GM18951 (cell line): ENCODE results near the gene TMEM232.

Source experiments
- POLR2A ChIP-seq: IDR thresholded peaks from 4 replicates; pipeline ENCODE4 v1.6.1; 2011; ENCODE audit warnings: mild to moderate bottlenecking; ENCODE audit not compliant: insufficient read length, insufficient read depth; ENCODE audit errors: extremely low read depth
- in situ Hi-C: fragments of 300-500 bp; cut with MboI; formaldehyde crosslinking; loops from one replicate; pipeline ENCODE4 v1.12.0; 2022; ENCODE audit warnings: low sequenced_read_pairs, mixed read lengths, inconsistent platforms; ENCODE audit not compliant: unreplicated experiment

The TMEM232 gene

DNA sequence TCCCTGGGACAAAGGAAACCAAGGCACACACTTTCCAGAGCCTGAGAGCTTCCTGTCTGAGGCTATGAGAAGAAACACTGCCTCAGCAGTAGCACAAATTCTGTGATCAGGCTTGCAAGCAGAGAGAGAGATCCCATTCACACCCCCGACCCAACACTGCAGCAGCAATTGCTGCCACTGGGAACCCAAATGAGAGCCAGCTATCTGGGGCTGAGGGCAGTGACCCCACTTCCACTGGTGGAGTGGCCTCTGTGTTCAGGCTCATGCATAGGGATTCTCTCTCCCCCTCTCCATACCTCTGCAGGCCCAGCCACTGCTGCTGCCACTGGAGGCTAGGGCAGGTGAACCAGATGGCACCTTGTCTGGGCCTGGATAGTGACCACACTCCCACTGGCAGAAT is 95.2 kb downstream of the TMEM232 start:
- no peak for TF ChIP-seq POLR2A
- in situ Hi-C loops, result no loop called here

GRCh38 chr5:110630350-110630749 is 96.1 kb downstream of the TMEM232 start:
- no peak for TF ChIP-seq POLR2A
- in situ Hi-C loops, result no loop called here

GRCh38 chr5:110625376-110625999 is 101.0 kb downstream of the TMEM232 start:
- in situ Hi-C loops, result no loop called here
- no peak for TF ChIP-seq POLR2A

DNA sequence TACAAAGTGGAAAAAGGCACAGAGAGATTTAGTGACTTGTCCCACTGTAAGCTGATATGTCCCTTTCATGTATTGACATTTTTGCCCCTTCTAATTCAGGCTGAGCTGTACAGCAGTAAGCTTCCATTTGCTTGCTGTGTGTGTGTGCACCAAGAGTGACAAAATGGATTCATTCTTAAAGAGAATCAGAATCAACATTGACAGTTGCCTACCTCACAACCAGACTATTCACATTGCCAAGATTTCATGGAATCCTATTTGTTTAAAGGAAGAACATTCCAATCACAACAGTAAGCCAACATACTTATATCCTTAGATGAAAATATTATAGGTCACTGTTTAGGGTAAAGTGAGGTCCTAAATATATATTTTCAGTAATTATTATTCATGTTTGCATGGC is 102.6 kb downstream of the TMEM232 start:
- in situ Hi-C loops, result no loop called here

GRCh38 chr5:110618941-110619340 is 107.5 kb downstream of the TMEM232 start:
- TF ChIP-seq POLR2A, result no peak
- in situ Hi-C loops, result no loop called here

More for the DNA sequence above, 102.6 kb downstream of the TMEM232 start:
- no peak for TF ChIP-seq POLR2A

GRCh38 chr5:110616009-110616408 is 110.5 kb downstream of the TMEM232 start:
- TF ChIP-seq POLR2A, result no peak
- in situ Hi-C loops, result no loop called here

DNA sequence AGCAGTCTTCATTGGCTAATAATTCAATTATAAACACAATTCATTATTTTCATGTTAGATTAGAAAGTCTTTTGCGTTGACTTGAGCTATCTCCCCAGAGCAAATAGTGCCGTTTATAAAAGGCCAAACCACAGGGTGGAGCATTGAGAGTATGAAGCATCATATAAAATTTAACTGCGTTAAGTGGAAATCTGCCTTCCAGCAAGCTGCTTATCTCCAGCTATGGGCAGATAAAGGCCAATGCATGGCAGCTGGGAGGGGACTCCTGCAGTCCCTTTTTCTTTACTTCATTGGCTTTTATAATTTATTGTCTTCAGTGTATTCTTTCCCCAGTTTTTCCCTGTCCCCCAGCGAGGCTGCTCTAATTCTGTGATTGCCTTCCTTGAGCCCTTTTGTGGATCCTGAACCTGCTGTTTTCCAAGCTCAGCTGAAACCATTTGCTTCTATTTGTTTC is 113.7 kb downstream of the TMEM232 start:
- in situ Hi-C loops, result no loop called here
- TF ChIP-seq POLR2A, result no peak

GRCh38 chr5:110611817-110612216 is 114.7 kb downstream of the TMEM232 start:
- TF ChIP-seq POLR2A, result no peak

GRCh38 chr5:110594866-110595265 is 131.6 kb downstream of the TMEM232 start:
- in situ Hi-C loops, result no loop called here
- TF ChIP-seq POLR2A, result no peak

More at GRCh38 chr5:110611817-110612216, 114.7 kb downstream of the TMEM232 start:
- in situ Hi-C loops, result no loop called here

DNA sequence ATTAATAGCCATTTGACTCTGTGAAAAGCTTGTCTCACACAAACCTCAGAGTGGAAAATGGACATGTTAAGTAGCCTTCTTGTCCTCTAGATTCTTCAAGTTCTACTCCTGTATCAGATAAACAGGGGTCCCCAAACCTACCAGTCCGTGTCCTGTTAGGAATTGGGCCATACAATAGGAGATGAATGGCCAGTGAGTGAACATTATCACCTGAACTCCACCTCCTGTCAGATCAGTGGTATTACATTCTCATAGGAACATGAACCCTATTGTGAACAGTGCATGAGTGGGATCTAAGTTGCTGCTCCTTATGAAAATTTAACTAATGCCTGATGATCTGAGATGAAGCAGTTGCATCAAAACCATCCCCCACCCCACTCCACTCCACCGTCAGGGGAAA is 136.3 kb downstream of the TMEM232 start:
- TF ChIP-seq POLR2A, result no peak
- in situ Hi-C loops, result no loop called here

DNA sequence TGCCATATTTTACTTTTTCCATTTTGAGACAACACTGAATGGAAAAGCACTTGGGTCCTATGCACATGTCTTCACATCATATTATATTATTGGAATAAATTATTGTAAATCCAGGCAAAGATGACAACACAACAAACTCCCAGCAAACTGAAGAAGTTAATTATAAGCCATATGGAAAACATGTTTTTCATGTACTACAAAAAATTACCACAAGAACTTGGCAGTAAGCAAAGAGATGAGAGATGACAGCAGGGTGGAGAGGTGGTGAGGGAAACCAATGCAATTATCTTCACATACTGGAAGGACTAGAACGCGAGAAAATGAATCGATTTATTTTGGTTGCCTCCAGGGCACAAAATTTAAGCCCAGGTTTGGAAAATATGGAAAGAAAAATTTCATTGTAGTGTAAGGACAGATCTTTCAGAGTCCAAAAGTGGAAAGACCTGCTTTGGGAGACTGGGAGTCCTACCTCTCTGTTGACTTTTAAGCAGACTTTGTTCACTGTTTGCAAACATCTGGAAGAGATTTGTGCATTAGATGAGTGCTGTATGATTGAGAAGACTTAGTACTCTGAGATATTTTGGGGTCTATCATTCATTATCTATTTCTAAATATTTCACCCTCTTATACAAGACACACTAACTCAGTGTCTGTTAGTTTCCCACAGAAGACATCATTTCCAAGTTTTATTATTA is 138.0 kb downstream of the TMEM232 start:
- in situ Hi-C loops, result no loop called here
- TF ChIP-seq POLR2A, result no peak

GRCh38 chr5:110580625-110581024 is 145.8 kb downstream of the TMEM232 start:
- no peak for TF ChIP-seq POLR2A
- in situ Hi-C loops, result no loop called here

DNA sequence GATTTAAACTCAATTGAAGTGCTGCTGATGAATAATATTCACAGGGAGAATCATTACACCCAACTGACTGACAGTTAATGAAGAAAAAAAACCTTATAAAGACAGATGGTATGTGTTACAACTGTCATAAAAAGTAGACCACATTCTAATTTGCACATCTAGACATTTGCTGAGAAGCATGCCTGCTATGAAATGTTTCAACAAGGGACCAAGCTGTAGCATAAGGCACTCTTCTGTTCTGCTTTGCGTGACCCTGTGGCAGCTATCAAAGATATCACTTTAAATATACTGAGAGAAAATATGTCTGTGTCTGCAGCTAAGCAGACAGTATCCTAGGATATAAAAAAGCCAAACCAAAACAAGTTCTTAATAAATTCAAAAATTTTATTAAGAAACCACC is 153.7 kb downstream of the TMEM232 start:
- in situ Hi-C loops, result no loop called here
- TF ChIP-seq POLR2A, result no peak

GRCh38 chr5:110562191-110562590 is 164.3 kb downstream of the TMEM232 start:
- TF ChIP-seq POLR2A, result no peak
- in situ Hi-C loops, result no loop called here
